ENCODE data around the gene DHX8. TPM values are rescaled to one million over a fixed set of nuclear protein-coding genes. Genes with fewer than 3 reads are reported as not detected.
A peak's percentile ranks its signal among the peaks of the same experiment; 100 is the strongest.

The DHX8 gene
- total and polyA plus RNA-seq, 2 of the 8 experiments (the other 6 are each of a cell fraction or from before 2014, with no cell fraction given), result 30.5 to 59.4 TPM

- no peaks in the 10 kb centered on the region for H4K20me1 ChIP-seq (replicated peaks in 1 of 2; ENCODE audit: control insufficient read depth in 1 of 2, insufficient read depth in 2 of 2, low read length in 2 of 2)
- TF ChIP-seq USF2 (IDR thresholded peaks at IDR 0.05; ENCODE audit: low read length), result no peak
- no peak for TF ChIP-seq SP1 (IDR thresholded peaks at IDR 0.05; ENCODE audit: low read depth, low read length)
- TF ChIP-seq TEAD4 (IDR thresholded peaks at IDR 0.05; ENCODE audit: low read depth, low read length), result no peak
- TF ChIP-seq GTF2F1 (IDR thresholded peaks at IDR 0.05; ENCODE audit: borderline replicate concordance, low read depth, low read length), result no peak
- 83% methylated on average over 2 of the region's 2 CpGs; no CpG with 5 or more reads in 1 of the 2 experiments for WGBS, 2 experiments (ENCODE audit: extremely low coverage in 1 of 2, insufficient coverage in 1 of 2, insufficient read length in 1 of 2, insufficient replicate concordance in 2 of 2, low coverage in 1 of 2, low lambda C conversion rate in 2 of 2, missing lambda C conversion rate in 1 of 2)
- H2BK20ac ChIP-seq (ENCODE audit: low read length), result no peak overlapping the region
- no peak overlapping the region for H3K14ac ChIP-seq (ENCODE audit: insufficient read length)
- H3K56ac ChIP-seq (replicated peaks; ENCODE audit: insufficient read length, low read depth, low read length), result no peak overlapping the region
- no peak overlapping the region for H3K23ac ChIP-seq (ENCODE audit: insufficient read length)
- FAIRE-seq (no peak), DNase-seq (ENCODE audit: low read depth in 1 of 2, low spot score in 2 of 2) (no peak)
- H3K9me3 ChIP-seq (ENCODE audit: insufficient read depth in 2 of 2, low read depth in 1 of 2, low read length in 1 of 2), result no peaks in the 10 kb centered on the region
- H3K27me3 ChIP-seq (replicated peaks in 1 of 4; ENCODE audit: control insufficient read depth in 3 of 4, extremely low read depth in 1 of 4, insufficient read depth in 3 of 4, low read length in 3 of 4), result peaks cover 0 to 12% (median 7%) of the 10 kb centered on the region in 4 experiments; a peak in 5 of 7 replicates
- H3K18ac ChIP-seq (ENCODE audit: extremely low read depth, low read length), result no peak overlapping the region
- H3K4me2 ChIP-seq (ENCODE audit: insufficient read depth in 1 of 2, low read depth in 2 of 2, low read length in 2 of 2), result peak overlapping the region; percentile 78 to 88; a peak in 3 of 4 replicates
- H3K9ac ChIP-seq (replicated peaks in 1 of 4; ENCODE audit: extremely low read depth in 1 of 4, low read depth in 3 of 4, low read length in 3 of 4), result no peak overlapping the region
- H3K79me1 ChIP-seq (ENCODE audit: low read depth, low read length), result peaks cover 6% of the 10 kb centered on the region; the same call in 1 of the 2 replicates
- no peak overlapping the region for H2BK5ac ChIP-seq (ENCODE audit: low read depth, low read length)
- peaks cover 19% of the 10 kb centered on the region for H3K23me2 ChIP-seq (ENCODE audit: low read depth, low read length)
- no peak overlapping the region for H4K5ac ChIP-seq (ENCODE audit: insufficient read length, low read depth, low read length)
- peaks cover 19 to 28% (median 24%) of the 10 kb centered on the region in 4 experiments for H3K4me1 ChIP-seq (replicated peaks in 1 of 4; ENCODE audit: control insufficient read depth in 3 of 4, insufficient read depth in 4 of 4, low read length in 3 of 4)
- no peak overlapping the region for H2AK5ac ChIP-seq (ENCODE audit: low read depth, low read length)
- H2BK120ac ChIP-seq (replicated peaks; ENCODE audit: low read depth, low read length), result no peak overlapping the region
- ChIA-PET CTCF (ENCODE audit: partially characterized antibody) (interaction anchor here (0.7 to 2.2 kb wide), 14 partner anchors 10 to 214 kb away, joined by 3 to 10 read pairs (median 4); no protein-coding TSS in a partner anchor), POLR2A (ENCODE audit: partially characterized antibody) (interaction anchor here (0.6 to 12.8 kb wide), 11 partner anchors 8 to 214 kb away, joined by 3 to 345 read pairs (median 3); no protein-coding TSS in a partner anchor)
- no peak overlapping the region for H3K4ac ChIP-seq (replicated peaks; ENCODE audit: insufficient read length, low read depth, low read length)
- no peak overlapping the region for H3K27ac ChIP-seq (ENCODE audit: low read depth, low read length)
- peak overlapping the region in 1 of 4 experiments; percentile 71; a peak in 1 of 8 replicates for H3K4me3 ChIP-seq (ENCODE audit: extremely low read depth in 1 of 4, insufficient read depth in 2 of 4, low read depth in 3 of 4, low read length in 4 of 4)
- H4K91ac ChIP-seq (replicated peaks; ENCODE audit: insufficient read length, low read length), result no peak overlapping the region
- 0 out of 2 replicates have a peak overlapping the region, but pooled peaks have one; percentile 20 for H2BK12ac ChIP-seq (ENCODE audit: low read depth, low read length)
- H3K79me2 ChIP-seq (ENCODE audit: control insufficient read depth in 1 of 2, insufficient read depth in 2 of 2, low read length in 2 of 2), result peaks cover 12 to 26% of the 10 kb centered on the region in 2 experiments; a peak in 3 of 4 replicates
- H2AFZ ChIP-seq (ENCODE audit: low read length), result no peak overlapping the region
- no peak overlapping the region for H4K8ac ChIP-seq (ENCODE audit: extremely low read depth, insufficient read depth, low read length)
- H2BK15ac ChIP-seq (ENCODE audit: low read length), result no peak overlapping the region
- H3K36me3 ChIP-seq (ENCODE audit: control insufficient read depth in 2 of 4, insufficient read depth in 4 of 4, low read length in 3 of 4), result no peaks in the 10 kb centered on the region
These were observed 63.4 kb downstream of the DHX8 start for GRCh38 chr17:43547189-43547550.

Measured in H1 (cell line).